ENCODE data around the gene PAX7. TPM values are rescaled to one million over a fixed set of nuclear protein-coding genes. Genes with fewer than 3 reads are reported as not detected.

The PAX7 gene
- total RNA-seq, 5 donors from 2014 or later (not counting 1 experiment from before 2014, with no cell fraction given): not detected

DNA sequence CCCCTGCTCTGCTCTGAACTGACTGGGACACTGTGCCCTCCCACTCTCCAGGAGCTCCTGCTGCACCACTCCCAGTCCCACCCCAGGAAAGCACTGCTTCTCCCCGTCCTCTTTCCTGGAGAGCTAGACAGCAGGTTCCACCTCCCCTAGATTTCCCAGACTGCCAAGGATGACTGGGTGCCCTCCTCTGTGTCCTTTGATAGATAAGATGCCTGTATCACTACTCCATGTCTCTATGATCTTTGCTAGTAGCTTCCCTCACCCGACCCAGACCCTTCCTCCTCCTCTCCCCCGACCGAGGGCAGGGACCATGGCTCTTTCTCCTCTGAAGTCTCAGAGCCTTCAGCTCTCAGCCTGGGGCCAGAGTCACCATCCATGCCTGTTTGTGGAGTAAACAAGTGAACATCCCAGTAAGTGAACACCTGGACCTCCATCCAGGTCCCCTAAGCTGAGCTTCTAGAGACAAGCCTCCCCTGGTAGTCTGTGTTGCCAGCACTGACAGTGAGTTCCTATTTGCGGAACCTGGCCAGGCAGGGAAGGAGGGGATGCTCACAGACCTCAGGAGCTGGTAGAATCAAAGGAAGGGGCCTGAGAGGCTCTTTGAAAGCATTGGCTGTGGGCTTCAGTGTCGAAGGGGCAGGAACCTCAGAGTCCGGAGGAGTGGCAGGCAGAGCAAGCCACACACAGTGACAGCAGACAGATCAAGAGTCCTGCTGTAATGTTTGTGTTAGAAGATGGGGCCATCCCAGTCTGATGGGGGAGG is 104.0 kb downstream of the PAX7 start:
- Mint-ChIP-seq H3K4me3 (no peak overlapping the region), H3K27me3 (peaks cover 34 to 37% of the 10 kb centered on the region in 2 donors), H3K27ac (no peak overlapping the region), H3K4me1 (no peaks in the 10 kb centered on the region), H3K9me3 (no peaks in the 10 kb centered on the region), H3K36me3 (no peaks in the 10 kb centered on the region)
- Histone ChIP-seq H3K36me3 (ENCODE audit: control insufficient read depth in 2 of 2, extremely low read depth in 1 of 2, insufficient read depth in 1 of 2, low read length in 1 of 2) (no peaks in the 10 kb centered on the region), H3K4me3 (ENCODE audit: control insufficient read depth in 1 of 2, extremely low read depth in 1 of 2, low read length in 1 of 2) (no peak overlapping the region), H3K4me1 (ENCODE audit: control insufficient read depth in 1 of 2, extremely low read depth in 1 of 2, insufficient read depth in 2 of 2, low read length in 2 of 2) (no peaks in the 10 kb centered on the region), H3K9me3 (no peaks in the 10 kb centered on the region), H3K27me3 (replicated peaks in 1 of 2; ENCODE audit: control insufficient read depth in 2 of 2, extremely low read depth in 1 of 2, insufficient read depth in 2 of 2, low read length in 1 of 2) (peaks cover 0 to 66% of the 10 kb centered on the region in 2 experiments), H3K27ac (ENCODE audit: low read length) (no peak overlapping the region)
- DNase-seq (no peak), ATAC-seq (replicated peaks in 1 of 4) (no peak)
- CTCF ChIA-PET: interaction anchor here in 1 of 2 donors (0.6 kb wide), 1 partner anchor 178 kb away, joined by 3 read pairs; no protein-coding TSS in a partner anchor
- WGBS (ENCODE audit: insufficient coverage): 45% methylated on average over 4 of the region's 7 CpGs
- POLR2A ChIA-PET: no interaction called here

GRCh38 chr1:18735224-18735997 is 104.8 kb downstream of the PAX7 start:
- Histone ChIP-seq H3K4me3 (ENCODE audit: control insufficient read depth in 1 of 2, extremely low read depth in 1 of 2, low read length in 1 of 2) (no peak overlapping the region), H3K4me1 (ENCODE audit: control insufficient read depth in 1 of 2, extremely low read depth in 1 of 2, insufficient read depth in 2 of 2, low read length in 2 of 2) (no peaks in the 10 kb centered on the region), H3K27me3 (replicated peaks in 1 of 2; ENCODE audit: control insufficient read depth in 2 of 2, extremely low read depth in 1 of 2, insufficient read depth in 2 of 2, low read length in 1 of 2) (peaks cover 0 to 67% of the 10 kb centered on the region in 2 experiments), H3K9me3 (no peaks in the 10 kb centered on the region), H3K27ac (ENCODE audit: low read length) (no peak overlapping the region), H3K36me3 (ENCODE audit: control insufficient read depth in 2 of 2, extremely low read depth in 1 of 2, insufficient read depth in 1 of 2, low read length in 1 of 2) (no peaks in the 10 kb centered on the region)
- ATAC-seq (replicated peaks in 1 of 4) (no peak), DNase-seq (no peak)
- Mint-ChIP-seq H3K4me1 (no peaks in the 10 kb centered on the region), H3K27ac (no peak overlapping the region), H3K36me3 (no peaks in the 10 kb centered on the region), H3K4me3 (no peak overlapping the region), H3K9me3 (no peaks in the 10 kb centered on the region), H3K27me3 (peaks cover 32 to 39% of the 10 kb centered on the region in 2 donors)
- ChIA-PET POLR2A (no interaction called here), CTCF (interaction anchor here in 1 of 2 donors (0.6 kb wide), 1 partner anchor 179 kb away, joined by 3 read pairs; no protein-coding TSS in a partner anchor)
- 80% methylated on average over 13 of the region's 22 CpGs for WGBS (ENCODE audit: insufficient coverage)

DNA sequence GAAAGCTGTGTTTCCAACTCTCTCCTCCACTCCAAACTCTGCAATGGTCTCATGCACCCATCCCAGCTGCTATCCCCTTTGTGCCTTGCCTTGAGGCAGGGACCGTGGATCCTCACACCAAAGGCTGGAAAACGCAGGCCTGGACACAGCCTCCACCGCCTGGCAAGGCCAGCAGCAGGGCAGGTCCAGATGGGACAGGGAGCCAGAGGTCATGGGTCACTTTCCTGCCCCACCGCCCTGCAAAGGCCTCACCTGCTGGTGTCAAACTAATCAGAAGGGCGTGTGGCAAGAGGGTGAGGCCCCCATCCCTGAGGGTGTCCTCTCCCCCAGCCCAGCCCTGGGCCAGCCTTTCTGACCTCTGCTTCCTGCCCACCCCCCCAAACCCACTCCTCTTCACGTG is 106.3 kb downstream of the PAX7 start:
- Histone ChIP-seq H3K9me3 (no peaks in the 10 kb centered on the region), H3K4me3 (ENCODE audit: control insufficient read depth in 1 of 2, extremely low read depth in 1 of 2, low read length in 1 of 2) (no peak overlapping the region), H3K4me1 (ENCODE audit: control insufficient read depth in 1 of 2, extremely low read depth in 1 of 2, insufficient read depth in 2 of 2, low read length in 2 of 2) (no peaks in the 10 kb centered on the region), H3K27ac (ENCODE audit: low read length) (no peak overlapping the region), H3K36me3 (ENCODE audit: control insufficient read depth in 2 of 2, extremely low read depth in 1 of 2, insufficient read depth in 1 of 2, low read length in 1 of 2) (no peaks in the 10 kb centered on the region), H3K27me3 (replicated peaks in 1 of 2; ENCODE audit: control insufficient read depth in 2 of 2, extremely low read depth in 1 of 2, insufficient read depth in 2 of 2, low read length in 1 of 2) (peaks cover 0 to 60% of the 10 kb centered on the region in 2 experiments)
- Mint-ChIP-seq H3K4me3 (no peak overlapping the region), H3K36me3 (no peaks in the 10 kb centered on the region), H3K9me3 (peaks cover 0 to 4% (median 0%) of the 10 kb centered on the region in 3 donors), H3K4me1 (no peaks in the 10 kb centered on the region), H3K27me3 (peaks cover 34 to 42% of the 10 kb centered on the region in 2 donors), H3K27ac (no peak overlapping the region)
- DNase-seq (no peak), ATAC-seq (replicated peaks in 1 of 4) (no peak)
- ChIA-PET POLR2A (no interaction called here), CTCF (no interaction called here)
- WGBS (ENCODE audit: insufficient coverage): 76% methylated on average over 4 of the region's 6 CpGs

DNA sequence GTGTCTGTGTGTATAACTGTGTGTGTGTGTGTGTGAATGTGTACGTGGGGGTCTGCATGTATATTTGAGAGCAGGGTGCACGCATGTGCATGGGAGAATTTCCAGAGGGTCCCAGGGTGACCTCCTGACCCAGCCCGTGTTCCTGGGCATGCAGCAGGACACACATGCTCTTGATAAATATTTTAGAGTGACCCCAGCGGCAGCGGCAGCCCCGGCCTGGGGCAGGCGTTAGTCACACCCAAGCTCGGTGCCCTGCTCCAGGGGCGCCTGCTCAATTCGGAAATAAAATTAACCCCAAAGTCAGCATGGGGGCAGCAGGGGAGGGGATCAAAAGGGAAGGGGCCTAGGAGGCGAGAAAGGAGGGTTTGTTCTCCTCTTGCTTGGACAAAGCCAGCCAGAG is 107.5 kb downstream of the PAX7 start:
- DNase-seq: no peak
- Histone ChIP-seq H3K4me3 (ENCODE audit: control insufficient read depth in 1 of 2, extremely low read depth in 1 of 2, low read length in 1 of 2) (no peak overlapping the region), H3K27me3 (replicated peaks in 1 of 2; ENCODE audit: control insufficient read depth in 2 of 2, extremely low read depth in 1 of 2, insufficient read depth in 2 of 2, low read length in 1 of 2) (peaks cover 0 to 60% of the 10 kb centered on the region in 2 experiments), H3K36me3 (ENCODE audit: control insufficient read depth in 2 of 2, extremely low read depth in 1 of 2, insufficient read depth in 1 of 2, low read length in 1 of 2) (no peaks in the 10 kb centered on the region), H3K27ac (ENCODE audit: low read length) (no peak overlapping the region), H3K4me1 (ENCODE audit: control insufficient read depth in 1 of 2, extremely low read depth in 1 of 2, insufficient read depth in 2 of 2, low read length in 2 of 2) (no peaks in the 10 kb centered on the region), H3K9me3 (no peaks in the 10 kb centered on the region)
- no peak overlapping the region for H3K27ac Mint-ChIP-seq
- peaks cover 0 to 4% (median 0%) of the 10 kb centered on the region in 3 donors for H3K9me3 Mint-ChIP-seq
- peaks cover 25 to 31% of the 10 kb centered on the region in 2 donors for H3K27me3 Mint-ChIP-seq
- no peak for ATAC-seq (replicated peaks in 1 of 4)
- ChIA-PET POLR2A (no interaction called here), CTCF (no interaction called here)
- no peaks in the 10 kb centered on the region for H3K4me1 Mint-ChIP-seq
- H3K4me3 Mint-ChIP-seq: no peak overlapping the region
- 65% methylated on average over 6 of the region's 11 CpGs for WGBS (ENCODE audit: insufficient coverage)
- no peaks in the 10 kb centered on the region for H3K36me3 Mint-ChIP-seq

DNA sequence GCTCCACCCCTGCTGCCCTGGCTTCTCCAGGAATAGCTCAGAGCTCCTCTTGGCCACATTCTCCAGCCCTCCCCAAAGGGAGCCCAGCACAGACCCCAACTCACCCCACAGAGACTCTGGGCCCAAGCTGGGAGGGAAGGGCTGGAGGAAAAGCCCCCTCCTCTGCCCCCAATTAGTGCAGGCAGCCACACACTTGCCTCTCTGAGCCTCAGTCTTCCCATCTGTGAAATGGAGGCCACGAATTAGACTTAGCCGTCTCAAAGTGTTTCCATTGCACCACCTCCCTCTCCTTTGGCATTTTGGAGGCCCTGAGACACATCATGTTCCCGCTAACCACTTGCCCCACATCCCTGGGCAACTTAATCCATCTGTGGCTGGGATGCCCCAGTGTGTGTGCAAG is 108.0 kb downstream of the PAX7 start:
- H3K4me1 ChIP-seq (ENCODE audit: control insufficient read depth in 1 of 2, extremely low read depth in 1 of 2, insufficient read depth in 2 of 2, low read length in 2 of 2): no peaks in the 10 kb centered on the region
- ATAC-seq (replicated peaks in 1 of 4) (no peak), DNase-seq (no peak)
- 72% methylated on average over 3 of the region's 3 CpGs for WGBS (ENCODE audit: insufficient coverage)
- Mint-ChIP-seq H3K36me3 (no peaks in the 10 kb centered on the region), H3K27me3 (peaks cover 26 to 27% of the 10 kb centered on the region in 2 donors), H3K4me1 (no peaks in the 10 kb centered on the region), H3K27ac (no peak overlapping the region), H3K4me3 (no peak overlapping the region), H3K9me3 (peaks cover 0 to 4% (median 0%) of the 10 kb centered on the region in 3 donors)
- no peaks in the 10 kb centered on the region for H3K36me3 ChIP-seq (ENCODE audit: control insufficient read depth in 2 of 2, extremely low read depth in 1 of 2, insufficient read depth in 1 of 2, low read length in 1 of 2)
- POLR2A ChIA-PET: no interaction called here
- no peaks in the 10 kb centered on the region for H3K9me3 ChIP-seq
- H3K27me3 ChIP-seq (replicated peaks in 1 of 2; ENCODE audit: control insufficient read depth in 2 of 2, extremely low read depth in 1 of 2, insufficient read depth in 2 of 2, low read length in 1 of 2): peaks cover 0 to 59% of the 10 kb centered on the region in 2 experiments
- CTCF ChIA-PET: no interaction called here
- no peak overlapping the region for H3K27ac ChIP-seq (ENCODE audit: low read length)
- no peak overlapping the region for H3K4me3 ChIP-seq (ENCODE audit: control insufficient read depth in 1 of 2, extremely low read depth in 1 of 2, low read length in 1 of 2)

- no peak overlapping the region for H3K27ac ChIP-seq (ENCODE audit: low read length)
- H3K4me1 ChIP-seq (ENCODE audit: control insufficient read depth in 1 of 2, extremely low read depth in 1 of 2, insufficient read depth in 2 of 2, low read length in 2 of 2): no peaks in the 10 kb centered on the region
- no peaks in the 10 kb centered on the region for H3K36me3 Mint-ChIP-seq
- H3K27me3 ChIP-seq (replicated peaks in 1 of 2; ENCODE audit: control insufficient read depth in 2 of 2, extremely low read depth in 1 of 2, insufficient read depth in 2 of 2, low read length in 1 of 2): peaks cover 0 to 53% of the 10 kb centered on the region in 2 experiments
- H3K4me3 ChIP-seq (ENCODE audit: control insufficient read depth in 1 of 2, extremely low read depth in 1 of 2, low read length in 1 of 2): no peak overlapping the region
- H3K27me3 Mint-ChIP-seq: peaks cover 26 to 33% of the 10 kb centered on the region in 2 donors
- no peaks in the 10 kb centered on the region for H3K4me1 Mint-ChIP-seq
- no peak overlapping the region for H3K4me3 Mint-ChIP-seq
- H3K27ac Mint-ChIP-seq: no peak overlapping the region
- WGBS (ENCODE audit: insufficient coverage): 55% methylated on average over 2 of the region's 6 CpGs
- ChIA-PET POLR2A (no interaction called here), CTCF (no interaction called here)
- no peak for DNase-seq
- peaks cover 0 to 7% (median 0%) of the 10 kb centered on the region in 3 donors for H3K9me3 Mint-ChIP-seq
- no peaks in the 10 kb centered on the region for H3K9me3 ChIP-seq
- ATAC-seq (replicated peaks in 1 of 4): no peak
- no peaks in the 10 kb centered on the region for H3K36me3 ChIP-seq (ENCODE audit: control insufficient read depth in 2 of 2, extremely low read depth in 1 of 2, insufficient read depth in 1 of 2, low read length in 1 of 2)
These were observed 108.8 kb downstream of the PAX7 start for GRCh38 chr1:18739408-18739807.

Measured in T-cell (primary cell).